SK-N-SH (cell line): ENCODE results near the gene OTOR. TPM values are rescaled to one million over a fixed set of nuclear protein-coding genes. Genes with fewer than 3 reads are reported as not detected.

Experiments used
- CTCF ChIA-PET: fragments of 300-600, 350-600 bp; formaldehyde crosslinking; extraction: SDS; loops from one replicate; lab custom pipeline; 2021; lab: Yijun Ruan, JAX
- POLR2A ChIA-PET: fragments of 350-600 bp; sonication (Branson Sonifier 250); formaldehyde crosslinking; extraction: SDS; loops from one replicate; lab custom pipeline; 2020; ENCODE audit warnings: antibody characterized with exemption, inconsistent platforms; lab: Yijun Ruan, JAX
- DNase-seq: peaks from one replicate; pipeline ENCODE4 v3.0.0; 2012
- H2AFZ ChIP-seq: fragments of 200-600 bp; sonication (generic); 2 replicates; pipeline ENCODE4 v1.8.1; 2016; ENCODE audit warnings: antibody characterized with exemption, mild to moderate bottlenecking, low read depth
- H3F3A ChIP-seq: fragments of 200-600 bp; sonication (generic); replicated peaks from 2 replicates; pipeline ENCODE3; 2016; ENCODE audit warnings: antibody characterized with exemption, mild to moderate bottlenecking; ENCODE audit not compliant: insufficient read depth
- H3K27ac ChIP-seq, 2 experiments: fragments of 200-500 bp in 1 of 2; fragments of 200-600 bp in 1 of 2; sonication (Bioruptor generic) in 1 of 2; sonication (generic), shearing (Covaris generic) in 1 of 2; 2 replicates each; pipeline versions ENCODE4 v1.5.1 to v1.6.1; 2014 to 2016; ENCODE audit warnings: low read depth in 2 of 2, inconsistent platforms in 1 of 2, low read length in 1 of 2, mild to moderate bottlenecking in 1 of 2, mixed read lengths in 1 of 2
- H3K27me3 ChIP-seq: fragments of 200-600 bp; sonication (generic), shearing (Covaris generic); 2 replicates; pipeline ENCODE4 v1.6.1; 2016; ENCODE audit warnings: mixed run types; ENCODE audit not compliant: insufficient read depth
- H3K36me3 ChIP-seq, 2 experiments: fragments of 200-500 bp in 1 of 2; fragments of 200-600 bp in 1 of 2; sonication (Bioruptor generic) in 1 of 2; sonication (generic) in 1 of 2; replicated peaks in 1 of 2; 2 replicates each; pipeline versions ENCODE3 to v1.5.1; 2014 to 2016; ENCODE audit warnings: low read length in 1 of 2, mild to moderate bottlenecking in 1 of 2; ENCODE audit not compliant: insufficient read depth in 2 of 2, control insufficient read depth in 1 of 2
- H3K4me1 ChIP-seq, 2 experiments: fragments of 200-500 bp in 1 of 2; fragments of 200-600 bp in 1 of 2; sonication (Bioruptor generic) in 1 of 2; sonication (generic), shearing (Covaris generic) in 1 of 2; 2 replicates each; pipeline versions ENCODE4 v1.5.1 to v1.6.1; 2014 to 2016; ENCODE audit warnings: low read depth in 1 of 2, low read length in 1 of 2, mixed run types in 1 of 2; ENCODE audit not compliant: insufficient read depth in 2 of 2, control insufficient read depth in 1 of 2
- H3K4me2 ChIP-seq: fragments of 200-600 bp; sonication (generic), shearing (Covaris generic); 2 replicates; pipeline ENCODE4 v1.6.1; 2017; ENCODE audit warnings: mixed run types
- H3K4me3 ChIP-seq, 2 experiments: fragments of 200-500 bp in 1 of 2; fragments of 200-600 bp in 1 of 2; sonication (Bioruptor generic) in 1 of 2; sonication (generic), shearing (Covaris generic) in 1 of 2; 2 replicates each; pipeline versions ENCODE4 v1.5.1 to v1.8.1; 2014 to 2016; ENCODE audit warnings: low read depth in 2 of 2, inconsistent platforms in 1 of 2, low read length in 1 of 2, mild to moderate bottlenecking in 1 of 2, mixed read lengths in 1 of 2, moderate library complexity in 1 of 2
- H3K79me2 ChIP-seq: fragments of 200-600 bp; sonication (generic); 2 replicates; pipeline ENCODE4 v1.8.1; 2017; ENCODE audit warnings: mild to moderate bottlenecking; ENCODE audit not compliant: insufficient read depth
- H3K9ac ChIP-seq: fragments of 200-600 bp; sonication (generic); 2 replicates; pipeline ENCODE4 v1.6.1; 2017; ENCODE audit warnings: mixed run types
- H3K9me2 ChIP-seq: fragments of 200-600 bp; sonication (generic); 2 replicates; pipeline ENCODE4 v1.6.1; 2017; ENCODE audit warnings: mixed run types
- H3K9me3 ChIP-seq: fragments of 200-600 bp; sonication (generic); 2 replicates; pipeline ENCODE4 v1.6.1; 2017; ENCODE audit warnings: mixed run types, mild to moderate bottlenecking, moderate library complexity
- H4K20me1 ChIP-seq: fragments of 200-600 bp; sonication (generic); 2 replicates; pipeline ENCODE4 v1.6.1; 2017; ENCODE audit warnings: mild to moderate bottlenecking, mixed run types; ENCODE audit not compliant: insufficient read depth
- CHD2 ChIP-seq: fragments of 150-350 bp; IDR thresholded peaks from 2 replicates; pipeline ENCODE4 v1.6.1; 2018; ENCODE audit warnings: low read length; ENCODE audit not compliant: partially characterized antibody
- ELF1 ChIP-seq: IDR thresholded peaks from 2 replicates; pipeline ENCODE4 v1.4.0; 2012
- FOXJ3 ChIP-seq: sonication (generic); formaldehyde crosslinking; IDR thresholded peaks from 2 replicates; pipeline ENCODE4 v1.5.1; 2020; ENCODE audit warnings: mild to moderate bottlenecking, missing genetic modification reagents
- GABPA ChIP-seq: IDR thresholded peaks from 2 replicates; pipeline ENCODE4 v1.4.0; 2012; ENCODE audit warnings: low read depth, mild to moderate bottlenecking
- MAX ChIP-seq: IDR thresholded peaks from 2 replicates; pipeline ENCODE4 v1.4.0; 2012; ENCODE audit warnings: low read depth
- MEF2A ChIP-seq: IDR thresholded peaks from 2 replicates; pipeline ENCODE4 v1.4.0; 2012; ENCODE audit warnings: low read depth, borderline replicate concordance
- MXI1 ChIP-seq: IDR thresholded peaks from 2 replicates; pipeline ENCODE4 v1.6.1; 2012; ENCODE audit warnings: mild to moderate bottlenecking, low read depth, low read length, improper control_type of control experiment
- NRF1 ChIP-seq: IDR thresholded peaks from 2 replicates; pipeline ENCODE4 v1.6.1; 2012; ENCODE audit warnings: low read depth, mild to moderate bottlenecking, low read length
- POLR2AphosphoS5 ChIP-seq: IDR thresholded peaks from 2 replicates; pipeline ENCODE4 v1.6.1; 2012; ENCODE audit warnings: low read depth, low read length
- RCOR1 ChIP-seq: fragments of 150-350 bp; IDR thresholded peaks from 2 replicates; pipeline ENCODE4 v1.6.1; 2017; ENCODE audit warnings: antibody characterized with exemption, low read length
- REST ChIP-seq: IDR thresholded peaks from 2 replicates; pipeline ENCODE4 v1.6.1; 2012; ENCODE audit warnings: mild to moderate bottlenecking, low read depth, low read length, moderate library complexity
- RXRA ChIP-seq: IDR thresholded peaks from 2 replicates; pipeline ENCODE4 v1.4.0; 2012; ENCODE audit warnings: low read depth, mild to moderate bottlenecking, borderline replicate concordance
- SIN3A ChIP-seq: IDR thresholded peaks from 2 replicates; pipeline ENCODE4 v1.6.1; 2012; ENCODE audit warnings: low read depth, mild to moderate bottlenecking, low read length, moderate library complexity, borderline replicate concordance
- SMC3 ChIP-seq: IDR thresholded peaks from 2 replicates; pipeline ENCODE4 v1.6.1; 2012; ENCODE audit warnings: low read depth, low read length, improper control_type of control experiment
- TAF1 ChIP-seq: IDR thresholded peaks from 2 replicates; pipeline ENCODE4 v1.6.1; 2012; ENCODE audit warnings: low read depth, mild to moderate bottlenecking, low read length, moderate library complexity, borderline replicate concordance
- TCF12 ChIP-seq: IDR thresholded peaks from 2 replicates; pipeline ENCODE4 v1.4.0; 2012
- TEAD4 ChIP-seq: IDR thresholded peaks from 2 replicates; pipeline ENCODE4 v1.4.0; 2012; ENCODE audit warnings: mild to moderate bottlenecking, borderline replicate concordance; ENCODE audit not compliant: insufficient read depth
- YY1 ChIP-seq: IDR thresholded peaks from 2 replicates; pipeline ENCODE4 v1.4.0; 2012; ENCODE audit warnings: low read depth, mild to moderate bottlenecking
- WGBS: methylation state at CpG from one replicate; pipeline ENCODE4 v1.1.6; 2017; ENCODE audit warnings: low lambda C conversion rate; 5-methylcytosine and 5-hydroxymethylcytosine counted together
- polyA plus RNA-seq, 3 experiments: library from polyadenylated mRNA; depleted of rRNA; stranded (reverse); fragments of >200 nt; gene quantifications; 2 replicates each; pipeline ENCODE4 v1.2.3, GENCODE V29; 2012

Gene OTOR
- polyA plus RNA-seq, 1 of the 3 experiments (the other 2 are of a cell fraction), result not detected

GRCh38 chr20:16729565-16730460 lies 18.3 kb upstream of the OTOR start, which contains the start of gene SNRPB2:
Gene SNRPB2, plus strand, starts transcription at chr20:16730026. Its CDS starts 1,677 bp downstream, at chr20:16731703.
- no peaks in the 10 kb centered on the region for H4K20me1 ChIP-seq
- H3F3A ChIP-seq, result no peaks in the 10 kb centered on the region
- peak within 1 kb of the TSS; percentile 95 for H3K9ac ChIP-seq
- peaks cover 8 to 14% of the 10 kb centered on the region in 2 experiments; a peak in 3 of 4 replicates for H3K4me1 ChIP-seq
- H3K9me3 ChIP-seq, result no peaks in the 10 kb centered on the region
- peak within 1 kb of the TSS; percentile 100 for H2AFZ ChIP-seq
- H3K79me2 ChIP-seq, result peaks cover 49% of the 10 kb centered on the region
- H3K4me3 ChIP-seq, result peak within 1 kb of the TSS; percentile 73 to 91
- H3K4me2 ChIP-seq, result peak within 1 kb of the TSS; percentile 94
- H3K36me3 ChIP-seq, result peaks cover 22 to 35% of the 10 kb centered on the region in 2 experiments
- H3K27me3 ChIP-seq, result no peaks in the 10 kb centered on the region
- ChIA-PET POLR2A (no interaction called here), CTCF (interaction anchor here (1.1 to 1.4 kb wide), 2 partner anchors 32 to 116 kb away, joined by 3 to 5 read pairs; no protein-coding TSS in a partner anchor)
- peak; percentile 85 for DNase-seq
- no peaks in the 10 kb centered on the region for H3K9me2 ChIP-seq
- 15% methylated on average over 35 of the region's 57 CpGs for WGBS
- TF ChIP-seq NRF1 (peak; percentile 89), RCOR1 (peak; percentile 62; the same call in 1 of the 2 replicates), GABPA (peak; percentile 96), TCF12 (peak; percentile 51; the same call in 1 of the 2 replicates), MEF2A (no peak), POLR2AphosphoS5 (peak; percentile 92), YY1 (peak; percentile 84; the same call in 1 of the 2 replicates), SIN3A (peak; percentile 95), TAF1 (peak; percentile 77), REST (0 out of 2 replicates have a peak, but pooled peaks have one; percentile 41), SMC3 (no peak), TEAD4 (no peak), FOXJ3 (CRISPR knock-in tag) (no peak), RXRA (no peak), ELF1 (peak; percentile 100), MXI1 (peak; percentile 55), MAX (peak; percentile 89), CHD2 (peak; percentile 84)
- TF ChIP-seq, all 33 proteins: peak for 13
- peak within 1 kb of the TSS; percentile 72 to 81 for H3K27ac ChIP-seq
